Activated CD8-positive, alpha-beta memory T cell treated with anti-CD3 and anti-CD28 coated beads, Interleukin-2, amount 50 U/mL, for 24 hours (primary cell): ENCODE measurements around the gene SREBF1.
"Not testable (repeated sequence)": the region's sequence is repeated elsewhere in the genome, so short reads cannot be mapped to it uniquely, and the experiment has no call there.

Experiments
- DNase-seq: peaks from one replicate; pipeline ENCODE4 v3.0.0-alpha.2; 2020; ENCODE audit errors: extremely low read depth

Gene SREBF1

DNA sequence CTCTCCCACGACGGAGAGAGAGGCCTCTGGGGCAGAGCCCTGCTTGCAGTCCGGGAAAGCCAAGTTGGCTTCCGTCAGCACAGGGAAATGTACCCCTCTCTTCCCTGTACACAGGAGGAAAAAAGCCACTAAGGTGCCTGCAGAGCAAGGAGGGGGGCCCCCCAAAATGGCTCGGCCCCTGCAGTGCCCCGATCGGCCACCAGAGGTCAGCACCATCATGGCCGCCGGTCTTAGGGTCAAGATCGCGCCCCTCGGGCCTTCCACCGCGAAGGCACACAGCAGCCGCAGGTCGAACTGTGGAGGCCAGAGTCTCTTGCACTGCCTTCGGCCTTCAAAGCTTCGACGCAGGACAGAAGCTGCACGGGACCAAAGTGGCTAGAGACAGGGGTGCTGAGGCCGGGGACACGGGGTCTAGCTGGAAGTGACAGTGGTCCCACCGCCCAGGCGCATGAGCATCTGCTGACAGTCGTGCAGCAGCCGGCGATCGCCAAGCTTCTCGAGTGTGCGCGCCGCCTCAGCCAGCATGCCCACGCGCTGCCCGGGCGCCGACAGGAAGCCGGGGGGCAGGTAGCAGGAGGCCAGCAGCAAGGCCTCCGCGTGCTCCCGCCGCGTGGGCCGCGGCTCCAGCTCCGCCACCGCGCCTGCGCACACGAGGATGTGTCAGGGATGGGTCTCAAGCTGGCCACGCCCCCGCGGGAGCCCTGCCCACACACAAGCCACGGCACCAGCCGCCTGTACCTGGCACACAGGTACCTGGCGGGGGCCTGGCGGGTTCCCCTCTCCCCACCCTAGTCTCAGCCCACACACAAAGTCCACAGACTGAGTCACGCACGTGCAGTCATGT is 24.4 kb downstream of the SREBF1 start:
- no peak for DNase-seq

DNA sequence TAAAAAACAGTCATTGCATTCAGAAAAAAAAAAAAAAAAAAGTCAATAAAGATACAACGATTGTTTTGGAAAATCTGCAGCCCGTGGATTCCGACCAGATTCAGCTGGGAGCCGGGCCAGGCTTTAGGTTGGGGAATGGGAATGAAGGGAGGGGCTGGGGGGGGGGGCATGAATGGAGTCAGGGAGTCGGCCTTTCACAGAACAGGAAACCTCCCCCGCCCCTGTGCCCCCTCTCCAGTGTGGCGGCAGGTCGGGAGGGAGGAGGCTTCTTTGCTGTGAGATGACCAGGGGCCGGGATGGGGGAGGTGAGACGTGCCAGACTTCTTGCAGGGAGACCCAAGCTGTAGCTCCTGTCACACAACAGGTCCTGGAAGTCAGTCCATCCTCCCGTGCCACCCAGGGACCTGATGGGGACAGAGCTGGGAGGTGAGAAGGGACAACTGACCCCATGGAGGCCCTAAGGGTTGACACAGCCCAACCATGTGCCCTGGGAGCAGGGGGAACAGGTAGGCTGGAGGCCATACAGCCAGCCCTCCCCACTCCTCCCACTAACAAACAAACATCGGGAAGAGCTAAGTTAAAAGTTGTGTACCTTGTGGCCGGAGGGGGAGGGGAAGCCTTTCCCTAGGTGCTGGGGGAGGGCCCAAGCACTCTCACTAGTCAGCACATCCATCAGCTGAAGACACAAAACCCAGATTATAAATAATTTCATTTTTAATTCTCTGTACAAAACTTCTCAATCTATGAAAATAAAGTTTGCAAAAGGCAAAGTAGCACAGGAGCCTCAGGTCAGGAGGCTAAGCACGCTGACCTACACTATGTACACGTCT is 25.2 kb downstream of the SREBF1 start:
- no peak for DNase-seq

DNA sequence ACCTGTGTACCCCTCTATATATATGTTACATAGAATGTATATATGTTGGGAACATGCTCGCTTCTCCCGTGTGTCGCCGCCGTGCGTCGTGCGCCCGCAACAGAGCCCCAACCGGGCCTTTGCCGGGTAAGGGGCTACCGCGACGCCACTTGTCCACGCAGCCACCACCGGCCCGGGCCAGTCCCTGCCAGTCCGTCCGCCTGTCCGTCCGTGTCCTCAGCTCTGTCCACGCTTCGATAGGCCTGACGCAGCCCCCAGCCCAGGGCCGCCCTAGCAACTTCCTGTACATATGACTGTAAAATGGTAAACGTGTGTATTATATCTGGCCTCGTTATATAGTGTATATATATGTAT is 25.9 kb downstream of the SREBF1 start:
- DNase-seq = no peak

DNA sequence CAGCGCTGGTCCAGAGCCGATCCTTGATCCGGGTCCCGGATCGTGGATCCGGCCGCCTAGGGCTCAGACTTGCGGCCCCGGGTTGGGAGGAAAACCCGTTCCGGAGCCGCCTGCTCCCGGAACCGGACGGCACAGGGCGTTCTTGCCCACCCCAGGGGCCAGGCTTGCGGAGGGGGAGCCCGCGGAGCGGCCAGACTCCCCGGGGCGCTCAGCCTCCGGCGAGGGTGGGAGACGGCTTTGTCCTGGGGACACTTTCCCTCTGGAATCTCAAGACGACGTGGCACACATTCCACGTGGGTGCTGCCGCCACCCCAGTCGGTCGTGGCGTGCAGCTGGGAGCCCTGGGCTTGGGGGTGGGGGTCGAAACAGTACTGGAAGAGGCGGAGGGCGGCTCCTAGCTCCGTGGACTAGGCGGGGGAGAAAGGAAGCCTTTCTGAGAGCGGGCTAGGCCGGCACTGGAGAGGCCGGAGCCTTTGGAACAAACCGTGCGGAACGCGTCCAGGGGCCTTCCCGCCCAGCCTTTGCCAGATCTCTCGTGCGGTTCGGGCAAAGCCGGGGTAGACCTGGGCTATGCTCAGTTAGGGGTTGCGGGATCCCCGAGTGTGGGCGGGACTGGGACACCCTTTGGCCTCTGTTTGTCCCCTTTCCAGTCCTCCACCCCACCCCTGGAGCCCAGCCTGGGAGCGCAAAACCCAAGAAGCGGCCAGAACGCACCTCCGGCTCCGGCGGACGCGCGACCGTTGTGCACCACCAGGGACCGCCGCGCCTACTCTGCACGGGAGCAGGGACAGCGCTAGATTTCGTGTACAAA is 26.5 kb downstream of the SREBF1 start:
- no peak for DNase-seq

DNA sequence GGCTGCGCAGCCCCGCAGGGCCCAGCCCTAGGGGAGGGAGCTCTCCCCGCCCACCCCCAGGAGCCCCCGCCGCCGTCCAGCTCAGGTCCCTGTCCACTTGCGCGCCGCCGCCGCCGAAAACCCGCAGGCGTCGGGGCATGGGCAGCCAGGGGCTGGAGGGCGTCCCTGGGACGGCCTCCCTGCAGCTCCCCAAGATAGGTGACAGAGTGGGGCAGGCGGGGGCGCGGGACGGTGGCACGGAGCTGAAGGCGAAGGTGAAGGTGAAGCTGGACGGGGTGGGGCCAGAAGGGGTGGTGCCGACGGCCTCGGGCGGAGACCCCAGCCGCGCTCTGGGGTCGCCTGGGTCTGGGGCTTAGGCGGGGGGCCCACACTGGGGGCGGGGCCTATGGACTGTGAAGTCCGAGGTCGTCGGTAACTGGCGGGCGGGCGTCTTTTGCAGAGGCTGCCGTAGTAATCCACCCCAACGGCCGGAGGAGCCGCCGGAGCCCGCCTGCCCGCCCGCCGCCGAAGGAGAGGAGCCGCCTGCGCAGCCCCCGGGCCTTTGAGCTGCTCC is 27.2 kb downstream of the SREBF1 start:
- no peak for DNase-seq

DNA sequence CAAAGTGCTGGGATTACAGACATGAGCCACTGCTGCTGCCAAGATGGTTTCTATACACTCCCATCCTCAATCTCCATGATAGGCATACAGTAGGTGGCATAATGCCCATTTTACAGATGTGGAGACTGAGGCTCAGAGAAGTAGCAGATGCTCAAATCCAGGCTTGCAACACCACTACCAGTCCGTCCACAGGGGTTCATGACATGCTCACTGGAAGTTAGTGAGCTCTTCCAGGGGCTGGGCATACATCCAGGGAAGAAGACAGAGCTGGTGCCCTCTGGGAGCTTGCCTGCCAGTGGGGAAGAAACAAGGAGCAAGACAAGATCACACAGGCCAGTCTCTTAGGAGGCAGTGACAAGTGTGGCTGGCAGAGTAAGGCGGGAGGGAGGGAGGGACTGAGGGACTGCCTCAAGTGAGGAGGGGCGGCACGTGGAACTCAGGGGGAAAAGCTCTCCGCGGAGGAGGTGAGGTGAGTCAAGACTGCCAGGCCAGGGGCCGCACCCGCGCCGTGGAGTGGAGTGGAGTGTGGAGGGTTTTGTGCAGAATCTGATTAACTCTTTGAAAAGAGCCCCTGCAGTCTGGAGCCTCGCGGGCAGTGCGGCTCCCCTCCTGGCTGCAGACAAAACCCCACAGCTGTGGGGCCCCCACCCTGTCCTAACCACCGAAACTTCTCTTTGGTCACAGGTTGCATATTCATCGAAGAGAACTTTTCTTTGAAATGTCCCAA is 27.9 kb downstream of the SREBF1 start:
- no peak for DNase-seq

DNA sequence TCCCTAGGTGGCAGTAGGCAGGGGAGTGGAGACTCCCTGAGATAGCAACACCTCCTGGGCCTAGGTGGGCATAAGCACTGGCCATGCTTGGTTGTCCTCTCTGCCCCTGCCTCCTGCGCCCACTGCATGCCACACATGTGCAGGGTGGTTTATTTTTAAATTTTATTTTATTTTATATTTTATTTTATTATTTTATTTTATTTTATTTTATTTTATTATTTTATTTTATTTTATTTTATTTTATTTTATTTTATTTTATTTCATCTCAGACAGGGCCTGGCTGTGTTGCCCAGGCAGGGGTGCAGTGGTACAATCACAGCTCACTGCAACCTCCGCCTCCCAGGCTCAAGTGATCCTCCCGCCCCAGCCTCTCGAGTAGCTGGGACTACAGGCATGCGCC is 28.6 kb downstream of the SREBF1 start:
- not testable (repeated sequence) for DNase-seq

DNA sequence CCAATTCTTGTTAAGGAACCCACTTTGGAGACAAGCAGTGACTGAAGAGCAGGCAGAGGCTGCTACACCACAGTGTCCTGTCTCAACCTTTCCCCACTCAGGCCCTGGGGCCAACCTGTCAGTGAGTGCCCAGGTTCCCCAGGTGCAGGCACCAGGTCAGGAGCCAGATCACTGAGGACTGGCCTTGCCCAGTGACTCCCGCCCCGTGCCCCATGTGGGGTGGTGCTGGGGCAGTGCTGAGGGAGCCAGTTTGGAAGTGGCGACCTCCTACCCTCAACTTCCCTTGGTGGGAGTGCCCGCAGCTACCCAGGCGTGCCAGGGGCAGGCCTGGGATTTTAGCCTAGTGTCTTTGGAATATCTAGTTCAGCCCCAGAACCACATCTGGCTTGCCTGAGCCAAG is 29.3 kb downstream of the SREBF1 start:
- DNase-seq = no peak

DNA sequence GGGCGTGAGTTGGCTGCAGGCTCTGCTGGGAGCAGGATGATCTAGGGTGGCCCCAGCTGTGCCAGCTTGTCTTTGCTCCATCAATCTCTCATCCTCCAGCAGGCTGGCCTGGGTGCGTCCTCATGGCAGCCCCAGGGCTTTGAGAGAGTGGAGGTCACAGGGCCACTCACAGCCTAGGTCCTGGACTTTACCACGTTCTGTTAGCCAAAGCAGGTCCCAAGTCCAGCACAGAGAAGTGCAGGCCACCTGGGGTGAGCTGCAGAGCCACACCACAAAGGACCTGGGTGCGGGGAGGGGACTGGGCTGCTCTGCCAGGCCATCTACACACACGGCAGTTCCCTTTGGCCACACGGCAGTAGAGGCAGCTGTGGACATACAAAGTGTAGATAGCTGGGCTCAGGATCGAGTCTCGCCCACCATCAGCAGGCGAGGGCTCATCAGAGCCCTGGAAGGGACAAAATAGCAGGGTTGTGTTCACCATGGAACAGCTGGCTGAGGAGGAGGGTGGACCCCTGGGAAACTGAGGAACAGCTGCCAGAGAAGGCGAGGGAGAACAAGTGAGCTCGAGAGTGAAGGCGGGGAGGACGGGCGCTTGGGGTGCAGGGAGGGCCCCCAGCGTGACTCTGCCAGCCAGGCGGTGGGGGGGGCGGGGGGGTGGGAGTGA is 30.0 kb downstream of the SREBF1 start:
- DNase-seq = no peak

DNA sequence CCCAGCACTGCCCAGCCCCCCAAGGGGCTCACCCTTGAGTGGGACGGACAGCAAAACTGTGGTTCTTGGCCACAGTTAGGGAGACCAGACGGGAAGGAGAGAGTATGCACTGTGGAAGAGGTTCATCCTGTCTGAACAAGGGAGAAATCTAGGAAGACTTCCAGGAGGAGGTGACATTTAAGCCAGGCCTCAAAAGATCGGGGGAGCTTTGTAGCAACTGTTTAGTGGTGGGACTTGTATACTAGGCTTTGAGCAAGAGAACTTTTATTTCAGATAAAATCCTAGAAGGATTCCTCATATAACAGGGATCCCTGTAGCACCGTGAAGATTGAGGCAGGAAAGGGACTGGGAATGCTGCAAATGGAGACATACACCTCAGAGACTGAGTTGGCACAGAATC is 30.8 kb downstream of the SREBF1 start:
- no peak for DNase-seq

DNA sequence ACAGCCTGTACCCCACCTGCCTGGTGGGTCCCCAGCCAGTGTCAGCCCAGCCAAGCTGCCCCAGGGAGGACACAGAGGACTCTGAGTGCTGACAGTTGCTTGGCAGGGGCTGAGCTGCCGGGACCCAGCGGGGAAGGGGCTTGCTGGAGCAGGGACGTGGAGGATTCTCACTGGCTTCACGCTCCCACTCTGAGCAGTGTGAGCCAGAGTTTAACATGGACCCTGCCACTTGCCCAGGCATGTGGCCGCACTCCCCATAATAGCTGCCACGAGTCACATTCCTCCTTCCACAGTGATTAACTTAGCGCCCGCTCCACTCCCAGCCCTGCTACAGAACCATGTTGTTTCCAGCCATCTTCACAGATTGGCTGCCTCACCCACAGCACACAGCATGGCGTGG is 31.2 kb downstream of the SREBF1 start:
- DNase-seq = no peak

DNA sequence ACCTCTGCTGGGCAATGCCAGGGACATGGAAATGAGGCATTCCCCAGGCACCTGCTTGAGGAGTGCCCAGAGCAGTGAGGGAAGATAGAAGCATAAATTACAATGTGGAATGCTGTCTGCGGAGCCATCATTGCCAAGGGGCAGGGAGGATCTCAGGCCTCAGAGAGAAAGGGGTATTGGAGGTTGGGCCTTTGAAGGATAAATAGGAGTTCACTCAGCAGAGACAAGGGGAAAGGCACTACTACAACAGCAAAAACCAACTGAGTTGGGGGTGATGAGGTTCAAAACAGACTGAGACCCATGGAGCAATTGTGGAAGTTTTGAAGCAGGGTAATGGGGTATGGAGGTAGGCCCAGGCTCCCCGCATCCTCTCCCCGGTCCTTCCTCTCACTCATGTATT is 32.8 kb downstream of the SREBF1 start:
- DNase-seq = no peak

DNA sequence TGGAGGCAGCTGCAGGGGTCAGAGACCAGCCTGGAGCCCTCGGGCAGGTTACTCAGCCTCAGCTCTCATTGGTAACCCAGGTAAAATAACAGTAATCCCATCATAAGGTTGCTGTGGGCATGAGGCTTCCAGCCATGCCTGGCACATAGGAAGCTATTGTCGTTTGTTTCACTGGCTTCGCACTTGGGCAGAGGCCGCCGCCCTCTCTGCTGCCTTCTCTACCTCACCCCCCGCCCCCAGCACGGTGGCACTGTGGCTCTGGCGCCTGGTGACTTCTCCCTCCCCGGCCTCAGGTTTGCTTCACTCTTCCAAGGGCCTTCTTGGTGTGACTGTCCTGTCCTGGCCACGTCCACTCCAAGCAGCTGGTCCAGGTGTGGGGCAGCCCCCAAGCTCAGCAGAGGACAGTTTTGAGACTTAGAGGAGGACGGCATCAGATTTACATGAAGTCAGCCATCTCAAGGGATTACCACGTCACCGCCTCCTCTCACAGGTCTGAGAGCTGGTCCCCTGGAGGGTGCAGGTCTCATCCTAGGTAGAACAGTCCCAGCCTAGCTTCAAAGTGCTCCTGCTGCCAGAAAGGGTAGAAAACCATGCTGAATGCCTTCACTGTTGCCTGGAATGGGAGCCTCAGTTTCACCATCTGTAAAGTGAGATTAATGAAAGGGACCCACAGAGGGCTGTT is 34.8 kb downstream of the SREBF1 start:
- DNase-seq = no peak

DNA sequence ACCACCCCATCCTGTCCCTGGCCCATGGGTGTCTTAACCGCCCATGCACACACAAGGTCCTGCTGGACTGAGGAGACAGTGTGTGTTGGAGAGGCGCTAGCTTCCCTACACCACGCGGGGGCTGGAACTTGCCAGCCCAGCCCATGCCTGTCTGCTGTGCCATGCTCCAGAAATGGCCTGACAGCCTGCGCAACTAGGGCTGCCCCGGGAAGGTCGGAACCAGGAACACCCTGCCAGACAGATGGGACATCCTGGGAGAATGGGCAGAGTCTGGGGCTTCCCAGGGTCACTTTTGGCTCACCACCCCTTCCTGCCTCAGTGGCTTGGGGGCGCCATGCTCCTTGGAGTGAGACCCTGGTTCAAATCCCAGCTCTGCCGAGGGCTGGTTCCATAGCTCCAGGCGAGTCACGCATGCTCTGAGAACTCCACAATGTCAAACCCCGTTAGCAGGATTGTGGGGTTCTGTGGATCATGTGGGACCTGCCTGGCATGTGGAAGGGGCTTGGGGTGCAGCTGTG is 36.2 kb downstream of the SREBF1 start:
- DNase-seq = no peak

DNA sequence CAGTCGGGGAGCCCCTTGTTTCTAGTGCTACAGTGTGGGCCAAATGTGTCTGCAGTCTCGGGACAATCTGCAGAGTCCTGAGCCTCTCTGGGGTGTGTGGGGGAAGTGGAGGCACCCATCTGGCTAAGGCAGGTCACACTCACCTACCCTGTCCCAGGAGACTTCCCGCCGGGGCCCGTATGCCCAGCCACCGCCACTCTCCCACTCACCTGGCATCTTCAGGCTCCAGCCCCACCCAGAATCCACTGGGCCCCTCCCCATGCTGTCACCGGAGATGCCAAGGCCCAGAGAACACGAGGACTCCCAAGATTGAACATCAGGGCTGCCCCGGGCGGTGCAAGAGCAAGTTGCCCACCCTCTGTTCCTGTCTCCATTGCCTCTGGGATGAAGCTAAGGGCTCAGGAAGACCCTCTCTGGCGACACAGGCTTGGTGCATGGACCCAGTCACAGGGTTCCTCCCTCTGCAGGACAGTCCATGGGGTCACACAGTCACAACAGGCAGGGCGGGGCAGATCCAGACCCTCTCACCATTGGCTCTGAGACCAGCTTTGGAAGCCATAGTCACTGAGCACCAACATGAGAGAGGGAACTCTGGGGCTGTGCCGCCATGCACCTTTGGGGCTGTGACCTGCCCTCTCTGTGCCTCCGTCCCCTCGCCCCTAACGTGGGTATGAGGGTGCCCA is 38.1 kb downstream of the SREBF1 start:
- DNase-seq = no peak

DNA sequence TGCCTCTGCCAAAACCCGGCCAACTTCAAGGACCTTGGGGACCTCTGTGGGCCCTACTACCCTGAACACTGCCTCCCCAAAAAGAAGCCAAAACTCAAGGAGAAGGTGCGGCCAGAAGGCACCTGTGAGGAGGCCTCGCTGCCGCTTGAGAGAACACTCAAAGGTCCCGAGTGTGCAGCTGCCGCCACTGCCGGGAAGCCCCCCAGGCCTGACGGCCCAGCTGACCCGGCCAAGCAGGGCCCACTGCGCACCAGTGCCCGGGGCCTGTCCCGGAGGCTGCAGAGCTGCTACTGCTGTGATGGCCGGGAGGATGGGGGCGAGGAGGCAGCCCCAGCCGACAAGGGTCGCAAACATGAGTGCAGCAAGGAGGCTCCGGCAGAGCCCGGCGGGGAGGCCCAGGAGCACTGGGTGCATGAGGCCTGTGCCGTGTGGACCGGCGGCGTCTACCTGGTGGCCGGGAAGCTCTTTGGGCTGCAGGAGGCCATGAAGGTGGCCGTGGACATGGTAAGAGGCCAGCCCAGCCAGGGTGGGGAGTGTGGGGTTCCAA is 38.7 kb downstream of the SREBF1 start:
- DNase-seq = no peak

DNA sequence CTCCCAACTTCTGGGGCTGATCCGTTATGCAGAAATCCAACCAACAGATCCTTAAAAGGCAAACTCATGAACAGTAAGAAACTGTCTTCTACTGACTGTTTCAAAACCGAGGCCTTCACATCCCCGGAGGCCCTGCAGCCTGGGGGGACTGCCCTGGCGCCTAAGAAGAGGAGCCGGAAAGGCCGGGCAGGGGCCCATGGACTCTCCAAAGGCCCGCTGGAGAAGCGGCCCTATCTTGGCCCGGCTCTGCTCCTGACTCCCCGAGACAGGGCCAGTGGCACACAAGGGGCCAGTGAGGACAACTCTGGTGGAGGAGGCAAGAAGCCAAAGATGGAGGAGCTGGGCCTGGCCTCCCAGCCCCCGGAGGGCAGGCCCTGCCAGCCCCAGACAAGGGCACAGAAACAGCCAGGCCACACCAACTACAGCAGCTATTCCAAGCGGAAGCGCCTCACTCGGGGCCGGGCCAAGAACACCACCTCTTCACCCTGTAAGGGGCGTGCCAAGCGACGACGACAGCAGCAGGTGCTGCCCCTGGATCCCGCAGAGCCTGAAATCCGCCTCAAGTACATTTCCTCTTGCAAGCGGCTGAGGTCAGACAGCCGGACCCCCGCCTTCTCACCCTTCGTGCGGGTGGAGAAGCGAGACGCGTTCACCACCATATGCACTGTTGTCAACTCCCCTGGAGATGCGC is 39.5 kb downstream of the SREBF1 start:
- DNase-seq = no peak

DNA sequence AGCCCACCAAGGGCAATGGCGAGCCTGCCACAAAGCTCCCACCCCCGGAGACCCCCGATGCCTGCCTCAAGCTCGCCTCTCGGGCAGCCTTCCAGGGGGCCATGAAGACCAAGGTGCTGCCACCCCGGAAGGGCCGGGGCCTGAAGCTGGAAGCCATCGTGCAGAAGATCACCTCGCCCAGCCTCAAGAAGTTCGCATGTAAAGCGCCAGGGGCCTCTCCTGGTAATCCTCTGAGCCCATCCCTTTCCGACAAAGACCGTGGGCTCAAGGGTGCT is 40.1 kb downstream of the SREBF1 start:
- no peak for DNase-seq
